Small intestine (tissue), 7 donors: ENCODE measurements around the gene HSD3B7. TPM values are rescaled to one million over a fixed set of nuclear protein-coding genes. Genes with fewer than 3 reads are reported as not detected.
A peak's percentile ranks its signal among the peaks of the same experiment; 100 is the strongest.

Experiments used
- DNase-seq, 2 donors: peaks; one replicate each; pipeline versions ENCODE4 v3.0.0 to v3.0.0-alpha.2; 2013
- FAIRE-seq: peaks from 2 replicates; lab custom pipeline; 2012; peaks lifted over from hg19 to GRCh38; lab: Jason Lieb, UNC
- H3K27ac ChIP-seq, 3 donors: one replicate each; pipeline ENCODE4 v1.5.1; 2013; ENCODE audit warnings: low read length in 2 of 3, mild to moderate bottlenecking in 2 of 3, control low read depth in 1 of 3, inconsistent platforms in 1 of 3, low read depth in 1 of 3, moderate library complexity in 1 of 3
- H3K27me3 ChIP-seq, 3 donors: one replicate each; pipeline ENCODE4 v1.6.1; 2013; ENCODE audit warnings: low read length in 3 of 3, inconsistent platforms in 1 of 3; ENCODE audit not compliant: control insufficient read depth in 3 of 3, insufficient read depth in 3 of 3
- H3K36me3 ChIP-seq, 3 donors: one replicate each; pipeline ENCODE4 v1.6.1; 2013; ENCODE audit warnings: low read length in 3 of 3, inconsistent platforms in 1 of 3, low read depth in 1 of 3, mild to moderate bottlenecking in 1 of 3, moderate library complexity in 1 of 3; ENCODE audit not compliant: control insufficient read depth in 3 of 3, insufficient read depth in 2 of 3
- H3K4me1 ChIP-seq, 3 donors: one replicate each; pipeline ENCODE4 v1.6.1; 2013; ENCODE audit warnings: low read length in 2 of 3, inconsistent platforms in 1 of 3, low read depth in 1 of 3, mild to moderate bottlenecking in 1 of 3, moderate library complexity in 1 of 3; ENCODE audit not compliant: control insufficient read depth in 3 of 3, insufficient read depth in 2 of 3
- H3K4me3 ChIP-seq, 3 donors: one replicate each; pipeline ENCODE4 v1.5.1; 2013; ENCODE audit warnings: low read length in 3 of 3, control low read depth in 1 of 3, inconsistent platforms in 1 of 3, low read depth in 1 of 3, mild to moderate bottlenecking in 1 of 3, moderate library complexity in 1 of 3
- H3K9me3 ChIP-seq, 2 donors: one replicate each; pipeline ENCODE4 v1.6.1; 2013; ENCODE audit warnings: low read depth in 1 of 2, low read length in 1 of 2; ENCODE audit not compliant: control insufficient read depth in 2 of 2, insufficient read depth in 1 of 2
- WGBS, 3 donors: extraction: QIAGEN DNeasy Blood & Tissue Kit; methylation state at CpG; one replicate each; pipeline ENCODE4 v1.1.7; 2013; 5-methylcytosine and 5-hydroxymethylcytosine counted together
- polyA plus RNA-seq, 4 donors: library from polyadenylated mRNA; stranded (reverse) in 3 of 4; unstranded in 1 of 4; fragments of 200-250 nt in 3 of 4; fragments of 120-200 nt in 1 of 4; gene quantifications; one replicate each; pipeline versions ENCODE4 v1.2.1 to v1.2.3, GENCODE V29; 2013
- donor health status: healthy with polysubstance abuse.
- donor health status: control.
- donor health status: control.
- donor health status: Bipolar disorder and iron deficiency.
- donor health status: healthy.

Gene HSD3B7
- polyA plus RNA-seq, 4 donors: 15.9 to 48.9 (median 23.2) TPM

GRCh38 chr16:30974348-30974747 is 10.7 kb upstream of the HSD3B7 start:
- Histone ChIP-seq H3K9me3 (no peaks in the 10 kb centered on the region), H3K4me1 (no peaks in the 10 kb centered on the region), H3K4me3 (no peak overlapping the region), H3K27ac (no peak overlapping the region), H3K36me3 (peaks cover 16 to 90% (median 22%) of the 10 kb centered on the region in 3 donors), H3K27me3 (no peaks in the 10 kb centered on the region)
- 97 to 98% (median 98%) methylated on average over 6 of the region's 6 CpGs for WGBS, 3 donors
- no peak for DNase-seq
- FAIRE-seq: no peak

GRCh38 chr16:30976486-30976885 is 8.5 kb upstream of the HSD3B7 start:
- WGBS, 3 donors: 72 to 87% (median 86%) methylated on average over 4 of the region's 4 CpGs
- FAIRE-seq (no peak), DNase-seq (peak in 1 of 2 donors; percentile 42)
- H3K27ac ChIP-seq: no peak overlapping the region
- no peaks in the 10 kb centered on the region for H3K9me3 ChIP-seq
- no peaks in the 10 kb centered on the region for H3K27me3 ChIP-seq
- peaks cover 15 to 92% (median 23%) of the 10 kb centered on the region in 3 donors for H3K36me3 ChIP-seq
- H3K4me3 ChIP-seq: no peak overlapping the region
- no peaks in the 10 kb centered on the region for H3K4me1 ChIP-seq

GRCh38 chr16:30977502-30977901 is 7.5 kb upstream of the HSD3B7 start:
- Histone ChIP-seq H3K27me3 (no peaks in the 10 kb centered on the region), H3K27ac (no peak overlapping the region), H3K4me1 (no peaks in the 10 kb centered on the region), H3K9me3 (no peaks in the 10 kb centered on the region), H3K36me3 (peaks cover 16 to 93% (median 18%) of the 10 kb centered on the region in 3 donors), H3K4me3 (no peak overlapping the region)
- WGBS, 3 donors: 88 to 91% (median 88%) methylated on average over 16 to 17 of the region's 17 CpGs
- FAIRE-seq: no peak
- DNase-seq: no peak

GRCh38 chr16:30979170-30980022 is 5.6 kb upstream of the HSD3B7 start:
- H3K4me1 ChIP-seq: no peaks in the 10 kb centered on the region
- 93% methylated on average over 49 to 62 of the region's 62 CpGs for whole genome bisulfite sequencing, 3 donors
- H3K9me3 ChIP-seq: no peaks in the 10 kb centered on the region
- FAIRE-seq (no peak), DNase-seq (no peak)
- H3K27ac ChIP-seq: no peak overlapping the region
- no peak overlapping the region for H3K4me3 ChIP-seq
- no peaks in the 10 kb centered on the region for H3K27me3 ChIP-seq
- peaks cover 13 to 94% (median 20%) of the 10 kb centered on the region in 3 donors for H3K36me3 ChIP-seq

- Histone ChIP-seq H3K27ac (no peak overlapping the region), H3K27me3 (no peaks in the 10 kb centered on the region), H3K9me3 (no peaks in the 10 kb centered on the region), H3K4me1 (no peaks in the 10 kb centered on the region), H3K4me3 (no peak overlapping the region), H3K36me3 (peaks cover 13 to 93% (median 20%) of the 10 kb centered on the region in 3 donors)
- 86 to 93% (median 92%) methylated on average over 14 to 15 of the region's 15 CpGs for WGBS, 3 donors
- DNase-seq: no peak
- no peak for FAIRE-seq
Measured at GRCh38 chr16:30980023-30980371, 5.0 kb upstream of the HSD3B7 start.

- H3K9me3 ChIP-seq: no peaks in the 10 kb centered on the region
- FAIRE-seq: no peak
- WGBS, 3 donors: 81 to 91% (median 89%) methylated on average over 27 to 29 of the region's 29 CpGs
- H3K4me1 ChIP-seq: no peaks in the 10 kb centered on the region
- no peaks in the 10 kb centered on the region for H3K27me3 ChIP-seq
- H3K36me3 ChIP-seq: peaks cover 13 to 88% (median 20%) of the 10 kb centered on the region in 3 donors
- H3K4me3 ChIP-seq: no peak overlapping the region
- DNase-seq: no peak
- H3K27ac ChIP-seq: no peak overlapping the region
Measured at GRCh38 chr16:30980434-30980833, 4.6 kb upstream of the HSD3B7 start.

- no peak overlapping the region for H3K4me3 ChIP-seq
- FAIRE-seq: no peak
- peaks cover 13 to 87% (median 20%) of the 10 kb centered on the region in 3 donors for H3K36me3 ChIP-seq
- H3K4me1 ChIP-seq: peaks cover 0 to 5% (median 0%) of the 10 kb centered on the region in 3 donors
- H3K27ac ChIP-seq: no peak overlapping the region
- no peaks in the 10 kb centered on the region for H3K9me3 ChIP-seq
- 95 to 96% (median 95%) methylated on average over 14 of the region's 14 CpGs for WGBS, 3 donors
- H3K27me3 ChIP-seq: no peaks in the 10 kb centered on the region
- DNase-seq: no peak
Measured at GRCh38 chr16:30980959-30981358, 4.0 kb upstream of the HSD3B7 start.

- H3K4me1 ChIP-seq: peaks cover 0 to 8% (median 0%) of the 10 kb centered on the region in 3 donors
- H3K36me3 ChIP-seq: peaks cover 11 to 84% (median 17%) of the 10 kb centered on the region in 3 donors
- no peaks in the 10 kb centered on the region for H3K9me3 ChIP-seq
- no peak for DNase-seq
- no peaks in the 10 kb centered on the region for H3K27me3 ChIP-seq
- no peak overlapping the region for H3K27ac ChIP-seq
- H3K4me3 ChIP-seq: no peak overlapping the region
- WGBS, 3 donors: 84 to 90% (median 85%) methylated on average over 17 of the region's 17 CpGs
- no peak for FAIRE-seq
Measured at GRCh38 chr16:30982548-30983288, 2.3 kb upstream of the HSD3B7 start.
